Measurements from ENCODE around the gene ARFGAP3. TPM values are rescaled to one million over a fixed set of nuclear protein-coding genes. Genes with fewer than 3 reads are reported as not detected.

The ARFGAP3 gene, protein sequence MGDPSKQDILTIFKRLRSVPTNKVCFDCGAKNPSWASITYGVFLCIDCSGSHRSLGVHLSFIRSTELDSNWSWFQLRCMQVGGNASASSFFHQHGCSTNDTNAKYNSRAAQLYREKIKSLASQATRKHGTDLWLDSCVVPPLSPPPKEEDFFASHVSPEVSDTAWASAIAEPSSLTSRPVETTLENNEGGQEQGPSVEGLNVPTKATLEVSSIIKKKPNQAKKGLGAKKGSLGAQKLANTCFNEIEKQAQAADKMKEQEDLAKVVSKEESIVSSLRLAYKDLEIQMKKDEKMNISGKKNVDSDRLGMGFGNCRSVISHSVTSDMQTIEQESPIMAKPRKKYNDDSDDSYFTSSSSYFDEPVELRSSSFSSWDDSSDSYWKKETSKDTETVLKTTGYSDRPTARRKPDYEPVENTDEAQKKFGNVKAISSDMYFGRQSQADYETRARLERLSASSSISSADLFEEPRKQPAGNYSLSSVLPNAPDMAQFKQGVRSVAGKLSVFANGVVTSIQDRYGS
- 29.8 TPM for total RNA-seq (ENCODE audit: unreplicated experiment)
- long read RNA-seq, transcript ARFGAP3-201 (16 exons, 2,857 nt): major isoform, 17 of 24 reads
- long read RNA-seq, partial matches to known transcripts: 4 of 24 reads
- long read RNA-seq, other reads (novel, unspliced or antisense): 3 of 24 reads

GRCh38 chr22:42856865-42857704, at the start of gene ARFGAP3:
Gene ARFGAP3, minus strand, starts transcription at chr22:42857273. Its CDS starts 91 bp downstream, at chr22:42857182.
- H3K27ac Mint-ChIP-seq (ENCODE audit: unreplicated experiment): peak within 1 kb of the TSS; percentile 88
- DNase-seq (ENCODE audit: low spot score): peak; percentile 98
- TF ChIP-seq, protein P1, sequence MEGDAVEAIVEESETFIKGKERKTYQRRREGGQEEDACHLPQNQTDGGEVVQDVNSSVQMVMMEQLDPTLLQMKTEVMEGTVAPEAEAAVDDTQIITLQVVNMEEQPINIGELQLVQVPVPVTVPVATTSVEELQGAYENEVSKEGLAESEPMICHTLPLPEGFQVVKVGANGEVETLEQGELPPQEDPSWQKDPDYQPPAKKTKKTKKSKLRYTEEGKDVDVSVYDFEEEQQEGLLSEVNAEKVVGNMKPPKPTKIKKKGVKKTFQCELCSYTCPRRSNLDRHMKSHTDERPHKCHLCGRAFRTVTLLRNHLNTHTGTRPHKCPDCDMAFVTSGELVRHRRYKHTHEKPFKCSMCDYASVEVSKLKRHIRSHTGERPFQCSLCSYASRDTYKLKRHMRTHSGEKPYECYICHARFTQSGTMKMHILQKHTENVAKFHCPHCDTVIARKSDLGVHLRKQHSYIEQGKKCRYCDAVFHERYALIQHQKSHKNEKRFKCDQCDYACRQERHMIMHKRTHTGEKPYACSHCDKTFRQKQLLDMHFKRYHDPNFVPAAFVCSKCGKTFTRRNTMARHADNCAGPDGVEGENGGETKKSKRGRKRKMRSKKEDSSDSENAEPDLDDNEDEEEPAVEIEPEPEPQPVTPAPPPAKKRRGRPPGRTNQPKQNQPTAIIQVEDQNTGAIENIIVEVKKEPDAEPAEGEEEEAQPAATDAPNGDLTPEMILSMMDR (IDR thresholded peaks at IDR 0.05; ENCODE audit: unreplicated experiment): no peak
- no peaks in the 10 kb centered on the region for H3K9me3 Mint-ChIP-seq (ENCODE audit: unreplicated experiment)
- peaks cover 4% of the 10 kb centered on the region for H3K4me1 Mint-ChIP-seq (ENCODE audit: unreplicated experiment)
- H3K4me3 Mint-ChIP-seq (ENCODE audit: unreplicated experiment): peak within 1 kb of the TSS; percentile 89
- peaks cover 10% of the 10 kb centered on the region for H3K27me3 Mint-ChIP-seq (ENCODE audit: unreplicated experiment)
- H3K36me3 Mint-ChIP-seq (ENCODE audit: low read depth, unreplicated experiment): no peaks in the 10 kb centered on the region

DNA sequence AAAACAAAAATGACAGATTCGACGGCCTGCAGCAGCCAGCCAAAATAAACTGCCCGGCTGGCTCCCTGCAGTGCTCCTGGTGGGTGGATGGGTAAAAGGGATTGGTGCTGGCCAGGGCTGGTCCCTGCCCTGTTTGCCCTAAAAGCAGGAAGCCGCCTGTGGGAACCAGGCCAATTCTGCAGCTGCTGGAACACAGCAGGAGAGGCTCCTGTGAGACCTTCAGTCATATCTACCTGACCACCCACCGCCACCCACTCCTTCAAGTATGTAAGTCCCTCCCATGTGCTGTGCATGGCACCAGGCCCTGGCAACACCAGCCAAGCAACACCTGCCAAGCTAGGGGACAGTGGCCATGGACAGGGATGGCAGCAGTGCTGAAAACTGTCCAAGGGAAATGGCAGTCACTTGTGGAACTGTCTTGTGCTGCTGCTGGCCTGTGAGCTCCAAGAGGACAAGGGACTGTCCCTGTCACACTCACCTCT, 48.7 kb upstream of the ARFGAP3 start:
- Mint-ChIP-seq H3K27me3 (ENCODE audit: unreplicated experiment) (peaks cover 3% of the 10 kb centered on the region), H3K27ac (ENCODE audit: unreplicated experiment) (no peak overlapping the region), H3K36me3 (ENCODE audit: low read depth, unreplicated experiment) (peaks cover 15% of the 10 kb centered on the region), H3K9me3 (ENCODE audit: unreplicated experiment) (no peaks in the 10 kb centered on the region), H3K4me1 (ENCODE audit: unreplicated experiment) (peaks cover 50% of the 10 kb centered on the region), H3K4me3 (ENCODE audit: unreplicated experiment) (no peak overlapping the region)
- TF ChIP-seq, protein P1 (IDR thresholded peaks at IDR 0.05; ENCODE audit: unreplicated experiment): no peak
- DNase-seq (ENCODE audit: low spot score): no peak

DNA sequence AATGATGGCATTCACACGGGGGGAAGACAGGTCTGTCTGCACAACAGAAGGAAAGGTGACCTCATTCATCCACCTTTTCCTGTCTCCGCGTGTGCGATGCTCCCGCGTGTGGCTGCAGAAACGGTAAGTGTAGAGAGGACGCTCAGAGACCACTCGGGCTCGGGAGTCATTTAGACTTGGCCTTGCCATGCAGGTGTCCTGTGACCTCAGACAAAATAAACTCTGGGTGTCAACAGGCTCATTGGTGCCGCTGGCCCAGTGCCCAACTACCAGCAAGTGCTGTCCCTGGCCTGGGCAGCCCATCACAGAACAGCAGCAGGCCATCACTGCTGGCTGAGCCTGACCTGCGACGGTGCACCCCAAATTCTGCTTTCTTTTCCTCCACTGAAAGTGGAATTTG, 48.1 kb upstream of the ARFGAP3 start:
- Mint-ChIP-seq H3K4me1 (ENCODE audit: unreplicated experiment) (peaks cover 50% of the 10 kb centered on the region), H3K4me3 (ENCODE audit: unreplicated experiment) (no peak overlapping the region), H3K27ac (ENCODE audit: unreplicated experiment) (peak overlapping the region; percentile 14)

GRCh38 chr22:42904050-42904449, 47.0 kb upstream of the ARFGAP3 start:
- Mint-ChIP-seq H3K36me3 (ENCODE audit: low read depth, unreplicated experiment) (peaks cover 12% of the 10 kb centered on the region), H3K4me3 (ENCODE audit: unreplicated experiment) (no peak overlapping the region), H3K27me3 (ENCODE audit: unreplicated experiment) (peaks cover 6% of the 10 kb centered on the region), H3K9me3 (ENCODE audit: unreplicated experiment) (no peaks in the 10 kb centered on the region), H3K4me1 (ENCODE audit: unreplicated experiment) (peaks cover 50% of the 10 kb centered on the region), H3K27ac (ENCODE audit: unreplicated experiment) (peak overlapping the region; percentile 34)
- no peak for DNase-seq (ENCODE audit: low spot score)
- TF ChIP-seq, protein P1 (IDR thresholded peaks at IDR 0.05; ENCODE audit: unreplicated experiment): no peak

More for the DNA sequence above, 48.1 kb upstream of the ARFGAP3 start:
- Mint-ChIP-seq H3K9me3 (ENCODE audit: unreplicated experiment) (no peaks in the 10 kb centered on the region), H3K27me3 (ENCODE audit: unreplicated experiment) (peaks cover 3% of the 10 kb centered on the region), H3K36me3 (ENCODE audit: low read depth, unreplicated experiment) (peaks cover 15% of the 10 kb centered on the region)
- DNase-seq (ENCODE audit: low spot score): no peak
- TF ChIP-seq, protein P1 (IDR thresholded peaks at IDR 0.05; ENCODE audit: unreplicated experiment): no peak

Data from endothelial cell (in vitro differentiated cells).